ENCODE results near the gene NOS1AP.

NOS1AP gene

GRCh38 chr1:162206749-162207635, 137.5 kb downstream of the NOS1AP start:
- no peaks in the 10 kb centered on the region for H3K9me3 ChIP-seq (ENCODE audit: insufficient read depth, low read depth, low read length)
- H3K36me3 ChIP-seq (ENCODE audit: insufficient read depth, low read length), result no peaks in the 10 kb centered on the region
- TF ChIP-seq, protein P1, sequence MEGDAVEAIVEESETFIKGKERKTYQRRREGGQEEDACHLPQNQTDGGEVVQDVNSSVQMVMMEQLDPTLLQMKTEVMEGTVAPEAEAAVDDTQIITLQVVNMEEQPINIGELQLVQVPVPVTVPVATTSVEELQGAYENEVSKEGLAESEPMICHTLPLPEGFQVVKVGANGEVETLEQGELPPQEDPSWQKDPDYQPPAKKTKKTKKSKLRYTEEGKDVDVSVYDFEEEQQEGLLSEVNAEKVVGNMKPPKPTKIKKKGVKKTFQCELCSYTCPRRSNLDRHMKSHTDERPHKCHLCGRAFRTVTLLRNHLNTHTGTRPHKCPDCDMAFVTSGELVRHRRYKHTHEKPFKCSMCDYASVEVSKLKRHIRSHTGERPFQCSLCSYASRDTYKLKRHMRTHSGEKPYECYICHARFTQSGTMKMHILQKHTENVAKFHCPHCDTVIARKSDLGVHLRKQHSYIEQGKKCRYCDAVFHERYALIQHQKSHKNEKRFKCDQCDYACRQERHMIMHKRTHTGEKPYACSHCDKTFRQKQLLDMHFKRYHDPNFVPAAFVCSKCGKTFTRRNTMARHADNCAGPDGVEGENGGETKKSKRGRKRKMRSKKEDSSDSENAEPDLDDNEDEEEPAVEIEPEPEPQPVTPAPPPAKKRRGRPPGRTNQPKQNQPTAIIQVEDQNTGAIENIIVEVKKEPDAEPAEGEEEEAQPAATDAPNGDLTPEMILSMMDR (conservative IDR thresholded peaks at IDR 0.05; ENCODE audit: low read length), result no peak
- TF ChIP-seq EZH2phosphoT487 (IDR thresholded peaks at IDR 0.05; ENCODE audit: borderline replicate concordance), result no peak
- no peaks in the 10 kb centered on the region for H3K9me2 ChIP-seq (replicated peaks; ENCODE audit: low read depth, low read length)
- H3K9ac ChIP-seq (ENCODE audit: low read depth, low read length, poor library complexity, severe bottlenecking), result no peak overlapping the region
- H3K4me3 ChIP-seq (ENCODE audit: low read length, poor library complexity, severe bottlenecking), result no peak overlapping the region
- no peak overlapping the region for H2AFZ ChIP-seq (ENCODE audit: low read length)
- H3K79me2 ChIP-seq (ENCODE audit: insufficient read depth, low read length), result no peaks in the 10 kb centered on the region
- peaks cover 4% of the 10 kb centered on the region for H3K4me1 ChIP-seq (ENCODE audit: insufficient read depth, low read length, poor library complexity, severe bottlenecking)
- H3K4me2 ChIP-seq (ENCODE audit: low read depth, low read length, poor library complexity, severe bottlenecking), result no peak overlapping the region
- H4K20me1 ChIP-seq (ENCODE audit: insufficient read depth, low read length, poor library complexity, severe bottlenecking), result no peaks in the 10 kb centered on the region
- H3K27me3 ChIP-seq (ENCODE audit: insufficient read depth, low read length, poor library complexity, severe bottlenecking), result no peaks in the 10 kb centered on the region
- no peaks in the 10 kb centered on the region for H3F3A ChIP-seq (ENCODE audit: low read depth)

DNA sequence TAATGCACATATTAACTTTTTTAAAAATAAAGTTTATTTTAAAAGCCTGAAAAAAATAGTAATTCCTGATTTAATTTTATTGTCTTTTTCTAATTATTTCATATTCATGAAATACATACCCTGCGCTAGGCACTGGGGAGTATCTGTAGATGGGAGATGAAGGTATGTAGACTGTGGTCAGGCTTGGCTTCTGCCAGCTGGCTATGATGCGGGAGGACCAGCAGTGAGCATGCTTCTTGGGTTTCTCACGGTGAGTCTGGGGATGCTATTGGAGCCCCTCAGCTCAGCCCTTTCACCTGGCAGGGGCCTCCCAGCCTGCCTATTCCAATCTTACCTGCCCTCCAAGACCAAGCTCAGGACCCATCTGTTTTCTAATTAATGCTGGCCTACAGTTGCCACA, 138.4 kb downstream of the NOS1AP start:
- H3K27me3 ChIP-seq (ENCODE audit: insufficient read depth, low read length, poor library complexity, severe bottlenecking), result no peaks in the 10 kb centered on the region
- no peak overlapping the region for H3K4me2 ChIP-seq (ENCODE audit: low read depth, low read length, poor library complexity, severe bottlenecking)
- no peaks in the 10 kb centered on the region for H3K36me3 ChIP-seq (ENCODE audit: insufficient read depth, low read length)
- no peaks in the 10 kb centered on the region for H3F3A ChIP-seq (ENCODE audit: low read depth)
- no peak overlapping the region for H3K4me3 ChIP-seq (ENCODE audit: low read length, poor library complexity, severe bottlenecking)
- no peaks in the 10 kb centered on the region for H3K79me2 ChIP-seq (ENCODE audit: insufficient read depth, low read length)
- no peak overlapping the region for H3K9ac ChIP-seq (ENCODE audit: low read depth, low read length, poor library complexity, severe bottlenecking)
- H3K9me3 ChIP-seq (ENCODE audit: insufficient read depth, low read depth, low read length), result no peaks in the 10 kb centered on the region
- no peaks in the 10 kb centered on the region for H4K20me1 ChIP-seq (ENCODE audit: insufficient read depth, low read length, poor library complexity, severe bottlenecking)
- H3K4me1 ChIP-seq (ENCODE audit: insufficient read depth, low read length, poor library complexity, severe bottlenecking), result peaks cover 7% of the 10 kb centered on the region
- H3K9me2 ChIP-seq (replicated peaks; ENCODE audit: low read depth, low read length), result no peaks in the 10 kb centered on the region
- H2AFZ ChIP-seq (ENCODE audit: low read length), result no peak overlapping the region
- TF ChIP-seq, protein P1 (conservative IDR thresholded peaks at IDR 0.05; ENCODE audit: low read length), result no peak
- TF ChIP-seq EZH2phosphoT487 (IDR thresholded peaks at IDR 0.05; ENCODE audit: borderline replicate concordance), result no peak

DNA sequence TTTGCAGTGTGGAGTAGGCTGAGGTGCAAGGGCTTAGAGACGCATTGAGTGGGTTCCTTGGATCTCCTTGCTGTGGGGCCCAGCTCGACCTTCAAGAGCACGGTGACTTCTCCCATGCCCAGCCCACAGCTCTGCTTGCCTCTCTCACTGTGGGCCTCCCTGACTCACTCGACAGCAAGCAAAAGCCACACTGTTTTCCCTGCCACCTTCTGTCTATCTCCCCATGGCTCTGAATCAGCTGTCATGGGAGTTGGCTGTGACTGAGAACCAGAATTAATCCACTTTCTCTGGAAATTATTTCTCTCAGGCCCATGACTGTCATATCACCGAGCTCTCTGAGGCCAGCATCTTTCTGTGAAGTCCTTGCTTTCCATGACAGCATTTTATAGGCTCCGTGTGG, 140.7 kb downstream of the NOS1AP start:
- no peak overlapping the region for H3K4me3 ChIP-seq (ENCODE audit: low read length, poor library complexity, severe bottlenecking)
- no peaks in the 10 kb centered on the region for H3K9me2 ChIP-seq (replicated peaks; ENCODE audit: low read depth, low read length)
- H3K36me3 ChIP-seq (ENCODE audit: insufficient read depth, low read length), result no peaks in the 10 kb centered on the region
- H3K27me3 ChIP-seq (ENCODE audit: insufficient read depth, low read length, poor library complexity, severe bottlenecking), result no peaks in the 10 kb centered on the region
- no peak overlapping the region for H3K4me2 ChIP-seq (ENCODE audit: low read depth, low read length, poor library complexity, severe bottlenecking)
- TF ChIP-seq, protein P1 (conservative IDR thresholded peaks at IDR 0.05; ENCODE audit: low read length), result no peak
- no peak for TF ChIP-seq EZH2phosphoT487 (IDR thresholded peaks at IDR 0.05; ENCODE audit: borderline replicate concordance)
- no peaks in the 10 kb centered on the region for H3K9me3 ChIP-seq (ENCODE audit: insufficient read depth, low read depth, low read length)
- H3K4me1 ChIP-seq (ENCODE audit: insufficient read depth, low read length, poor library complexity, severe bottlenecking), result peaks cover 17% of the 10 kb centered on the region
- H4K20me1 ChIP-seq (ENCODE audit: insufficient read depth, low read length, poor library complexity, severe bottlenecking), result no peaks in the 10 kb centered on the region
- no peaks in the 10 kb centered on the region for H3F3A ChIP-seq (ENCODE audit: low read depth)
- H3K79me2 ChIP-seq (ENCODE audit: insufficient read depth, low read length), result no peaks in the 10 kb centered on the region
- H3K9ac ChIP-seq (ENCODE audit: low read depth, low read length, poor library complexity, severe bottlenecking), result no peak overlapping the region
- H2AFZ ChIP-seq (ENCODE audit: low read length), result no peak overlapping the region
